Measurements from ENCODE around the gene ASB18.
"Not testable (repeated sequence)": the region's sequence is repeated elsewhere in the genome, so short reads cannot be mapped to it uniquely, and the experiment has no call there.

Gene ASB18

DNA sequence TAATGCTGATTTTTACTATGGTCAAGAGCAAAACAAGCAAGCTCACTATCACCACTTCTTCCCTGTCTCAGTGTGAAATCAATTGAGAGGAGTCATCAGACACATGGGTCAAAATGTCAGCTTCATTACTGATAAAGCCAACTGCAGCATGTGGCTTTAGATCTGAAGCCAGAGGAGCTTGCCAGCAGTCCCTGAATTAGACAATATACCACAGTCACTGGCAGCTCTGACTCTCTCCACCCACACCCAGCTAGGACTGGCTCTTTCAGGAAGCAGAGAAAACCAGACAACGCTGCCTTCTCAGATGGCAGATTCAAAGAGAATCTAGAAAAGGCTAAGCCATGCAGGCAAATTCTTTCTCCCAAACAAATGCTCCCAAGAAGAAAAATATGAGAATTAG is 20.0 kb upstream of the ASB18 start:
- no peak for DNase-seq

- no peak for DNase-seq
Observed at GRCh38 chr2:236282406-236282805, 18.2 kb upstream of the ASB18 start.

DNA sequence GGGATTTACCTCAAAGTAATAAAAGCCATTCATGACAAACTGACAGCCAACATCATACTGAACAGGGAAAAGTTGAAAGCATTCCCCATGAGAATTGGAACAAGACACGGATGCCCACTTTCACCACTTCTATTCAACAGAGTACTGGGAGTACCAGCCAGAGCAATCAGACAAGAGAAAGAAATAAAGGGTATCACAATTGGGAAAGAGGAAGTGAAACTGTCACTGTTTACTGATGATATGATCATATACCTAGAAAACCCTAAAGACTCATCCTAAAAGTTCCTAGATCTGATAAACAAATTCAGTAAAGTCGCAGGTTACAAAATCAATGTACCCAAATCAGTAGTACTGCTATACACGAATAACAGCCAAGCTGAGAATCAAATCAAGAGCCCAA is 17.2 kb upstream of the ASB18 start:
- no peak for DNase-seq

DNA sequence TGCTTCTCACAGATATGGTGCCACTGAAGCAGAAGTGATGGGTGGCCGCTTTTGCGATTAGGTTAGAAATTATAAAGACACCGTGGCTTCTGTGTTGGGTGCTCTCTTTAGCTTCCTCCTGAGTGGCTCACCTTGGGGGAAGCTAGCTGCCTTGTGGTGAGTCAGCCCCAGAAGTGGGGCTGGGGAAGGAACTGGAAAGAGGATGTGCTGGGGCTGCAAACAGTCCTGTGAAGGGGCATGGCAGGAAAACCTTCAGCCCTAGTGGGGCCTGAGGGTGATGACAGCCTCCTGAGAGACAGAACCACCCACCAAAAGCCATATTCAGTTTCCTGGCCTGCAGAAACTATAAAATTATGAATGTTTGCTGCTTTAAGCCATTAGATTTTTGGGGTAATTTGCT is 8.9 kb upstream of the ASB18 start:
- DNase-seq = no peak

GRCh38 chr2:236271851-236272250 is 7.6 kb upstream of the ASB18 start:
- no peak for DNase-seq

GRCh38 chr2:236269876-236270275 is 5.7 kb upstream of the ASB18 start:
- not testable (repeated sequence) for DNase-seq

GRCh38 chr2:236265675-236266074 is 1.5 kb upstream of the ASB18 start:
- DNase-seq = no peak

GRCh38 chr2:236262238-236262637 is 2.0 kb downstream of the ASB18 start:
- no peak for DNase-seq

- no peak for DNase-seq
Observed at GRCh38 chr2:236261452-236261851, 2.8 kb downstream of the ASB18 start.

- DNase-seq = no peak
Observed at GRCh38 chr2:236259371-236259770, 4.8 kb downstream of the ASB18 start.

GRCh38 chr2:236257575-236257974 is 6.6 kb downstream of the ASB18 start:
- DNase-seq = no peak

GRCh38 chr2:236257136-236257535 is 7.1 kb downstream of the ASB18 start:
- no peak for DNase-seq

- DNase-seq = no peak
Observed at GRCh38 chr2:236256366-236256985, 7.7 kb downstream of the ASB18 start.

GRCh38 chr2:236254674-236255073 is 9.5 kb downstream of the ASB18 start:
- DNase-seq = no peak

GRCh38 chr2:236254001-236254400 is 10.2 kb downstream of the ASB18 start:
- no peak for DNase-seq

DNA sequence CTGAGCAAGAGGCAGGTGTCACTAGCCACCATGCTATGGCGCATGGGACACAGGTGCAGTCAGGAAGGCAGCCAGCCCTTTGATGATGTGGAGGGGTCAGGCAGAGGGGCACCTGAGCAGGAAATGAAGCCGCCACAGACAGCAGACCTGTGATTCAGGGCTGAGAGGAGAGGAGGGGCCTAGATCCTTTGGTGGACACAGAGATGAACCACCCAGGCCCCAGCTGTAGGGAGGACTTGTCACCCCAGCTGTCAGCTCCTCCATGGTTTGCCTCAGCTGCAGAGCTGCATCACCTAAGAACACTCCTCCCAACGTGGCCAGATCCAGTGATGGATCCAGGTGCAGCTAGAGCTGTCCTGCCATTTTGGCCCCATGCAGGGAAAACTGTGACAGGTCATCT is 11.6 kb downstream of the ASB18 start:
- no peak for DNase-seq

DNA sequence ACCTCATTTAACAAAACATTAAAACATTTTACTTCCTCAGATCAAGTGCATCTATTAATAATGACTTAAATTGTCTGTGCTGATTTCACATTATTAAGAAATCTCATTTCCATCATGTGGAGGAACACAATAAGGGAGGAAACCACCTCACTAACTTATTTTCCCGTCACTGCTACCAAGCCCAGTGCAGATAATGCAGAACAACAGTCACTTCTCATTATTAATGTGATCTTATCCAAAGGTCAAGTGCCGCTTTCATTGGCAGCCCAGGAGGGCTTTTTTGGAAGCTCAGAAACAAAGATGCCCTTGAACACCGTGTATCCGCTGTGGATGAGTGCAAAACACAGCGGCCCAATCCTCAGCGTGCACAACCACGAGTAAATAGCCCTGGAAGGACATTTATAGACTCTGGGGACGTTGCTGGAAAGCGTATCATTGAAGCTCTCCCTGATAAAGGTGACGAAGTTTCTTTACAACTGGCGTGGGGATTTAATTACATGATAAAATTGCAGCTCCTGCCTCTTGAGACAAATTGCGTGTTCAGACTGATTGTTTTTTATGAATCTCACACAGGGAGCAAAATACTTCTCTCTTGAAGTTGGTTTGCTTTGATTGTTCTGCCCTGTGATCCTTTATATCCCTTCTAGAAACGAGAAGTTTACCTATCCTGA is 13.2 kb downstream of the ASB18 start:
- no peak for DNase-seq

DNA sequence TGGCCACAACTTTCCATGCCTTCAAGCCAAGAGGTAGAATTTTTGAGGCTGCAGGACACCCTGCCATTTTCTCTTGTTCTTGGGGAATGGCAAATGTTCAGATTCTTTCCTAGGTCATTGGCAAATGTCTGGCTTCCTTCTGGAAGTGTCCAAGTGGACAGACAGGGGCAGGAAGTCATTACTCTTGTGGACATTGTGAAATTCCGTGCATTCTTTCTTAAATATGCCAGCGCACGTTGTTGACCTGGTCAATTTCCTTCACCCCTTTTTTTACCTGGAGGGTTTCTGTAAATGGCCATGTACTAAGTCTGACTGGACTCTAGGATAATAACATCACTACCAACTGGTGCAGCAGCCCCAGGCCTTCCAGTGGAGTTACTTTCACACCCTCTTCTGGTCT is 13.9 kb downstream of the ASB18 start:
- no peak for DNase-seq

GRCh38 chr2:236249066-236249465 is 15.1 kb downstream of the ASB18 start:
- DNase-seq = no peak

DNA sequence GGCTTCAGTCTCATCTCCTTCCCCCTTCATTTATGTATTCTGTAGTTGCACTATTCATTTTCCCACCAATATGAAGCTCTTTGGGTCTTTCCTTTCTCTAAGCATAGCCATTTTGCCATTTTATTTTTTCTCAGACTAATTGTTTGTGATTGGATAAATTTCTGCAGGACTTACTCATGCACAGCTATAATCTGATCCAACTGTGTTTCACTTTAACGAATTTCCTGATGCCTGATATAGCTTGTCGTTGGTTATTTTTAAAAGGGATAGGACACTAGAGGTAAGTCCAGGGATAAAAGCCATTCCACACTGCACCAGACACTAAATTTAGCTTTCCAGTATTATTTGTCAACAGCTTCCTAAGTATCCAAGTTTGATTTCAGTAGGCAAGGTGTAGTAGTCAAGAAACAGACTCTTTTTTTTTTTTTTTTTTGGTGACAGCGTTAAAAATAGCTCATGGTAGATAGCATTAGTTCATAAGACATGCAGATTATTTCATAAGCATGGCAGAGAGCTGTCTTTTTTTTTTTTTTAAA is 17.4 kb downstream of the ASB18 start:
- no peak for DNase-seq

- DNase-seq = no peak
Observed at GRCh38 chr2:236244256-236244655, 19.9 kb downstream of the ASB18 start.

DNA sequence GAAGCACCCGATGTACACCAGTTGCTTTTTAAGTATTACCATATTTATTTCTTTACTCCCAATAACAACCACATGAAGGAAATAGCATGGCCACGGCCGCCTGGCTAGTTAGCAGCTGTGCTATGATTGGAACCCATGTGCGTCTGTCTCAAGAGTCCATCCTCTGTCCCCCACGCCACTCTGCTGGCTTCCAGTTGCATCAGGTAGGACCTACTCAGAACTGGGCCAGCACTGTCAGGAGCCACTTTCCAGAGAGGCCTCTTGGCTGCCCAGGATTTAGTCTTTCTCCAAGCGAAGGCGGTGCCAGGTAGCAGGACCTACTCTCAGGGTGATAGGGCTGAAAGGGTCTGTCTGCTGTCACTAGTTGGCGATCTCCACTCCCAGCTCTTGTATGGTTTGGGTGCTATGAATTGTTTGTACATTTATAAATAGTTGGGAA is 22.1 kb downstream of the ASB18 start:
- no peak for DNase-seq

GRCh38 chr2:236241181-236242056 is 22.8 kb downstream of the ASB18 start:
- DNase-seq = no peak

Data from T-helper 1 cell (primary cell).